Liver (tissue), 3 donors: ENCODE data around the gene SRGAP1.

Source experiments
- EGR1 ChIP-seq, 2 donors: IDR thresholded peaks; 2 replicates each; pipeline ENCODE4 v1.6.1; 2016 to 2018; ENCODE audit warnings: antibody characterized with exemption in 2 of 2, low read depth in 2 of 2
- GABPA ChIP-seq, 2 donors: IDR thresholded peaks in 1 of 2; conservative IDR thresholded peaks in 1 of 2; 2 replicates each; pipeline ENCODE4 v1.6.1; 2016; ENCODE audit warnings: antibody characterized with exemption in 2 of 2, mild to moderate bottlenecking in 1 of 2, moderate library complexity in 1 of 2
- HNF4G ChIP-seq: IDR thresholded peaks from 2 replicates; pipeline ENCODE4 v1.6.1; 2016; ENCODE audit warnings: antibody characterized with exemption
- JUND ChIP-seq, 2 donors: IDR thresholded peaks; 2 replicates each; pipeline ENCODE4 v1.6.1; 2016; ENCODE audit warnings: antibody characterized with exemption in 2 of 2
- NR2F2 ChIP-seq: IDR thresholded peaks from 2 replicates; pipeline ENCODE4 v1.6.1; 2016; ENCODE audit warnings: antibody characterized with exemption
- RAD21 ChIP-seq, 2 donors: IDR thresholded peaks; 2 replicates each; pipeline ENCODE4 v1.6.1; 2016; ENCODE audit warnings: antibody characterized with exemption in 2 of 2, mild to moderate bottlenecking in 2 of 2
- TAF1 ChIP-seq: conservative IDR thresholded peaks from 2 replicates; pipeline ENCODE4 v1.6.1; 2016; ENCODE audit warnings: antibody characterized with exemption, mild to moderate bottlenecking
- YY1 ChIP-seq: IDR thresholded peaks from 2 replicates; pipeline ENCODE4 v1.6.1; 2016; ENCODE audit warnings: antibody characterized with exemption, mild to moderate bottlenecking
- TF ChIP-seq, protein P1 (sequence below): fragments of 150-350 bp; IDR thresholded peaks from 2 replicates; pipeline ENCODE4 v1.5.1; 2017; ENCODE audit warnings: improper control_type of control experiment, low read depth, low read length; ENCODE audit not compliant: missing input control
- TF ChIP-seq, protein P2 (sequence below): IDR thresholded peaks from 2 replicates; pipeline ENCODE4 v1.6.1; 2016; ENCODE audit warnings: antibody characterized with exemption
- TF ChIP-seq, protein P3 (sequence below): IDR thresholded peaks from 2 replicates; pipeline ENCODE4 v1.6.1; 2016; ENCODE audit warnings: antibody characterized with exemption
- TF ChIP-seq, protein P4 (sequence below): IDR thresholded peaks from 2 replicates; pipeline ENCODE4 v1.6.1; 2016; ENCODE audit warnings: antibody characterized with exemption, mild to moderate bottlenecking
- donor health status: healthy.
- donor health status: healthy.

DNA sequence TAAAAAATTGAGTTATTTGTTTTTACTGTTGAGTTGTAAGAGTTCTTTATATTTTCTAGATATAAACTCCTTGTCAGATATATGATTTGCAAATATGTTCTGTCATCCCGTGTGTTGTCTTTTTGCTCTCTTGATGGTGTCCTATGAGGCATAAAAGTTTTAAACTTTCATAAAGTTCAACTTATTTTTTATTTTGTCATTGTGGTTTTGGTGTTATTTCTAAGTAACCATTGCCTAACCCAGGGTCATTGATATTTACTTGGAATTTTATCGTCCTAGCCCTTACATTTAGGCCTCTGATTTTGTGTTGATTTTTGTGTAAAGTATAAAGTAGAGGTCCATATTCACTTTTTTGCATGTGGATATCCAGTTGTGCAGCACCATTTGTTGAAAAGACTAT, 63.1 kb downstream of the SRGAP1 start:
- TF ChIP-seq NR2F2 (no peak), TAF1 (no peak), GABPA (IDR thresholded peaks at IDR 0.05 in 1 of 2, conservative IDR thresholded peaks at IDR 0.05 in 1 of 2) (no peak), HNF4G (no peak), RAD21 (IDR thresholded peaks at IDR 0.05) (no peak), YY1 (no peak), EGR1 (IDR thresholded peaks at IDR 0.05; ENCODE audit: low read depth in 2 of 2) (no peak), JUND (IDR thresholded peaks at IDR 0.05) (no peak)
- TF ChIP-seq, protein P1, sequence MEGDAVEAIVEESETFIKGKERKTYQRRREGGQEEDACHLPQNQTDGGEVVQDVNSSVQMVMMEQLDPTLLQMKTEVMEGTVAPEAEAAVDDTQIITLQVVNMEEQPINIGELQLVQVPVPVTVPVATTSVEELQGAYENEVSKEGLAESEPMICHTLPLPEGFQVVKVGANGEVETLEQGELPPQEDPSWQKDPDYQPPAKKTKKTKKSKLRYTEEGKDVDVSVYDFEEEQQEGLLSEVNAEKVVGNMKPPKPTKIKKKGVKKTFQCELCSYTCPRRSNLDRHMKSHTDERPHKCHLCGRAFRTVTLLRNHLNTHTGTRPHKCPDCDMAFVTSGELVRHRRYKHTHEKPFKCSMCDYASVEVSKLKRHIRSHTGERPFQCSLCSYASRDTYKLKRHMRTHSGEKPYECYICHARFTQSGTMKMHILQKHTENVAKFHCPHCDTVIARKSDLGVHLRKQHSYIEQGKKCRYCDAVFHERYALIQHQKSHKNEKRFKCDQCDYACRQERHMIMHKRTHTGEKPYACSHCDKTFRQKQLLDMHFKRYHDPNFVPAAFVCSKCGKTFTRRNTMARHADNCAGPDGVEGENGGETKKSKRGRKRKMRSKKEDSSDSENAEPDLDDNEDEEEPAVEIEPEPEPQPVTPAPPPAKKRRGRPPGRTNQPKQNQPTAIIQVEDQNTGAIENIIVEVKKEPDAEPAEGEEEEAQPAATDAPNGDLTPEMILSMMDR, result no peak
- TF ChIP-seq, protein P2, sequence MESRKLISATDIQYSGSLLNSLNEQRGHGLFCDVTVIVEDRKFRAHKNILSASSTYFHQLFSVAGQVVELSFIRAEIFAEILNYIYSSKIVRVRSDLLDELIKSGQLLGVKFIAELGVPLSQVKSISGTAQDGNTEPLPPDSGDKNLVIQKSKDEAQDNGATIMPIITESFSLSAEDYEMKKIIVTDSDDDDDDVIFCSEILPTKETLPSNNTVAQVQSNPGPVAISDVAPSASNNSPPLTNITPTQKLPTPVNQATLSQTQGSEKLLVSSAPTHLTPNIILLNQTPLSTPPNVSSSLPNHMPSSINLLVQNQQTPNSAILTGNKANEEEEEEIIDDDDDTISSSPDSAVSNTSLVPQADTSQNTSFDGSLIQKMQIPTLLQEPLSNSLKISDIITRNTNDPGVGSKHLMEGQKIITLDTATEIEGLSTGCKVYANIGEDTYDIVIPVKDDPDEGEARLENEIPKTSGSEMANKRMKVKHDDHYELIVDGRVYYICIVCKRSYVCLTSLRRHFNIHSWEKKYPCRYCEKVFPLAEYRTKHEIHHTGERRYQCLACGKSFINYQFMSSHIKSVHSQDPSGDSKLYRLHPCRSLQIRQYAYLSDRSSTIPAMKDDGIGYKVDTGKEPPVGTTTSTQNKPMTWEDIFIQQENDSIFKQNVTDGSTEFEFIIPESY, result no peak
- TF ChIP-seq, protein P3, sequence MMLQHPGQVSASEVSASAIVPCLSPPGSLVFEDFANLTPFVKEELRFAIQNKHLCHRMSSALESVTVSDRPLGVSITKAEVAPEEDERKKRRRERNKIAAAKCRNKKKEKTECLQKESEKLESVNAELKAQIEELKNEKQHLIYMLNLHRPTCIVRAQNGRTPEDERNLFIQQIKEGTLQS, result no peak
- TF ChIP-seq, protein P4, sequence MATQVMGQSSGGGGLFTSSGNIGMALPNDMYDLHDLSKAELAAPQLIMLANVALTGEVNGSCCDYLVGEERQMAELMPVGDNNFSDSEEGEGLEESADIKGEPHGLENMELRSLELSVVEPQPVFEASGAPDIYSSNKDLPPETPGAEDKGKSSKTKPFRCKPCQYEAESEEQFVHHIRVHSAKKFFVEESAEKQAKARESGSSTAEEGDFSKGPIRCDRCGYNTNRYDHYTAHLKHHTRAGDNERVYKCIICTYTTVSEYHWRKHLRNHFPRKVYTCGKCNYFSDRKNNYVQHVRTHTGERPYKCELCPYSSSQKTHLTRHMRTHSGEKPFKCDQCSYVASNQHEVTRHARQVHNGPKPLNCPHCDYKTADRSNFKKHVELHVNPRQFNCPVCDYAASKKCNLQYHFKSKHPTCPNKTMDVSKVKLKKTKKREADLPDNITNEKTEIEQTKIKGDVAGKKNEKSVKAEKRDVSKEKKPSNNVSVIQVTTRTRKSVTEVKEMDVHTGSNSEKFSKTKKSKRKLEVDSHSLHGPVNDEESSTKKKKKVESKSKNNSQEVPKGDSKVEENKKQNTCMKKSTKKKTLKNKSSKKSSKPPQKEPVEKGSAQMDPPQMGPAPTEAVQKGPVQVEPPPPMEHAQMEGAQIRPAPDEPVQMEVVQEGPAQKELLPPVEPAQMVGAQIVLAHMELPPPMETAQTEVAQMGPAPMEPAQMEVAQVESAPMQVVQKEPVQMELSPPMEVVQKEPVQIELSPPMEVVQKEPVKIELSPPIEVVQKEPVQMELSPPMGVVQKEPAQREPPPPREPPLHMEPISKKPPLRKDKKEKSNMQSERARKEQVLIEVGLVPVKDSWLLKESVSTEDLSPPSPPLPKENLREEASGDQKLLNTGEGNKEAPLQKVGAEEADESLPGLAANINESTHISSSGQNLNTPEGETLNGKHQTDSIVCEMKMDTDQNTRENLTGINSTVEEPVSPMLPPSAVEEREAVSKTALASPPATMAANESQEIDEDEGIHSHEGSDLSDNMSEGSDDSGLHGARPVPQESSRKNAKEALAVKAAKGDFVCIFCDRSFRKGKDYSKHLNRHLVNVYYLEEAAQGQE, result no peak
